ENCODE results near the gene NR6A1.

Gene NR6A1

DNA sequence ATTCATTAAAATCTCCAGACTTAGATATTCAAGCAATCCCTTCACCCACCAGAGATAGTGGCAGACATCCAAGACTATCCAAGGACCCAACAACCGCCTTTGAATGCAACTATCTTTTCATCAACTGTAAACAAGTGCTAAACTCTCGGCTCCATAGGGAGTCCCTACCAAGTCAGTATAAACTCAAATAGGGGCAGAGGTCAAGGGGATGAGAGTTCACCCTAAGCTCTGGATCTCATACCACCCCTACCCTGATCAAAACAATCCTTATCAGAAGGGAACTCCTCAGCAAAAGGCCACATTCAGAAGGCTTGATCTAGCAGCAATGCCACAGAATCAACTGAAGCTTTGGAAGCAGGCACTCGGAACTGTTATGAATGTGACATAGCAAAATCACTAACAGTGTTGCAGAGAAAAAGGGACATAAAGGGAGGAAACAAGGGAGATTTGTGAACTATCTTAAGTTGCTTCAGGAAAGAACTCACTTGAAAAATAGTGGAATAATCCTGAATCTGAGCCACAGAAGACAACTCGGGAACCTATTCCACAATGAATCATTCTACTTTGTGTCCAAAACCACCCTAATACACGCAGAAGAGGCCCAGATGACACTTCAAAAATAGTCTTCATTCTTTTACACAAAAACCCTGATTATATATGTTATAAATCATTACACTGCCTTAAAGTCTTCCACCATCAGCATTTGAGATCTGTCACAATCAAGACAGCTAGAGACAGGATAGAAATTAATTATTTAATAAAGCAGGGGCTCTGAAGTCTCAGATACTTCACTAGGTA, 49.8 kb downstream of the NR6A1 start:
- DNase-seq, result no peak

DNA sequence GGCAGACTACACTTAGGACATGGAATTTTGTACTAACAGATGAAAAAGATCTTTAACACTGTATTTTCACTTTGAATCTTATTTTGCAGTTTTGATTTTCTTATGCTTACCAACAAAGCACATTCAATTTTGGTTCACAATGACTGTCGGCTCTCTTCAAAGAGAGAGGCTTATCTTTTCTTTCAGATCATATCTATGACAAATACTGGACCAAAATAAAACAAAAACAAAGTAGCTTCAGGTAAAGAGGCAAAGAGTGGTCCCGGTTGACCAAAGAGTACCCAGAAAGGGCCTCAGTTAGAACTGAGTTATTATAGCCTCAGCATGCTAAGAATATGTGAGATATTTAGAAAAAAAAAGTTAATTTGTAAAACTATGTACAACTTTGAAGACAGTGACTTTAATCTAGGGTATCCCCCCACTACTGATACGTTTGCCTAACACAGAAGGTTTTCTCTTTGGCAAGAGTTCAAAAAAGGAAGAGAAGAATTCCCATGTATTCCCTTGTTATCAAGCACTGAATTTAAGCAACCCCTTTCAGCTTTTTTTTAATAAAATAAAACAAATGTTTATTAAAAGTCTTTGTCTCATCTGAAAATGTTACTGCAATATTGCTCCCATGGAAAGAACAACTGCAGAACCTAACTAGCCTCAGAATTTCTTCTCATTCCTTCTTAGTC, 50.5 kb downstream of the NR6A1 start:
- no peak for DNase-seq

- no peak for DNase-seq
Measured at GRCh38 chr9:124718928-124719327, 52.2 kb downstream of the NR6A1 start.

DNA sequence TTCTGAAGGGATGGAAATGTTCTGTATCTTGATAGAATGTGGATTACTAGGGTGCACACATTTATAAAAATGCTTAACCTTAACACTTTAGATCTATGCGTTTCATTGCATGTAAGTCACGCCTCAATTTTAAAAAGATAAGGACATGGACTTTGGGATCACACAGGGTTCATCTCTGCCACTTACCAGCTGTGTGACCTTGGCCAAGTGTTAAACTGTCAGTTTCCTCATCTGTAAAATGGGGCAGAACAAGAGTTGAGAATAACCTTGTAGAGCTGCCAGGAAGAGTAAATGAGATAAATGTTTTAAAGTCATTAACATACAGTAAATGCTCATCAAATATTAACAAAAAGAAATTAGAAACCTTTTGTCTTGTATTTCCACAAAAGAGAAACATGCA, 53.5 kb downstream of the NR6A1 start:
- no peak for DNase-seq

- no peak for DNase-seq
Measured at GRCh38 chr9:124716808-124717207, 54.3 kb downstream of the NR6A1 start.

- no peak for DNase-seq
Measured at GRCh38 chr9:124710766-124711165, 60.3 kb downstream of the NR6A1 start.

- no peak for DNase-seq
Measured at GRCh38 chr9:124709292-124709690, 61.8 kb downstream of the NR6A1 start.

- DNase-seq, result no peak
Measured at GRCh38 chr9:124708633-124709291, 62.3 kb downstream of the NR6A1 start.

DNA sequence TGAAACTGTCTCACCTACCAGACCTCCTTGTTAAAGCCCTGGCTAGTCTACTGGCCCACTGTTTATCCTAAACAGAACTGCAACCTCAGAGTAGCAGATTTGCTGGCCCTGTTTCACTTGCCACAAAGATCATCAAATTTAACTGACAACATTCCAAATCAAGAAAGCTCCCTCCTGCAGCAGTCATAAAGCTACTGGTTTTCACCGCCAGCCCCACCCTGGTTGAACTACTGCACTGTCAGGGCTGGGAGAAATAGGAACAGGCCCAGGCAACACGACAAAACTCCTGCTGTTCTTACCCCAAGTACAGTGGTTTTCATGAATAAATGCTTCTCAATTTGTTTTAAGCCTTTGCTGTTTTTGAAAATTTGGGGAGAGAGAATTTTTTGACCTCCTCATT, 63.0 kb downstream of the NR6A1 start:
- DNase-seq, result no peak

- no peak for DNase-seq
Measured at GRCh38 chr9:124707666-124708065, 63.4 kb downstream of the NR6A1 start.

DNA sequence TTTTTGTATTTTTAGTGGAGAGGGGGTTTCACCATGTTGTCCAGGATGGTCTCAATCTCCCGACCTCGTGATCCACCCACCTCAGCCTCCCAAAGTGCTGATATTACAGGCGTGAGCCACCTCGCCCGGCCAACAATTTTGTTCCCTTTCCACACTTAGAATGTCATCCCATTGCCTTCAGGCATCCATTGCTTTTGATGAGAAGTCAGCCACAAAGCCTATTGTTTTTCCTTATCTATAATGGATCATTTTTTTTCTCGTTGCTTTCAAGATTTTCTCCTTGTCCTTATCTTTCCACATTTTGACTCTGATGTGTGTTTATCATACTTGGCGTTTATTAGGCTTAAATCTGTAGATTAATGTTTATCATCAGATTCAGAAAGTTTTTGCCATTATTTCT, 64.4 kb downstream of the NR6A1 start:
- no peak for DNase-seq

DNA sequence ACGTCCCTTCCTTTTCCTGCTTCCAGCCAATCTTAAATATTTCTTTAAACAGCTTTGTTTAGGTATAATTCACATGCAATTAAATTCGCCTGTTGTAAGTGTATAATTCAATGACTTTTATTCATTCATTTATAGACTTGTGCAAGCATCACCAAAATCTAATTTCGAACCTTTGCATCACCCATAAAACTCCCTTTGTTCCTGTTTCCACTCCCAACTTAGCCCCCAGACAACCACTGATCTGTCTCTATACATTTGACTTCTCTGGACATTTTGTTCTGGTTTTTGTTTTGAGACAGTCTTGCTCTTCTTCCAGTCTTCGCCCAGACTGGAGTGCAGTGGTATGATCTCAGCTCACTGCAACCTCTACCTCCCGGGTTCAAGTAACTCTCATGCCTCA, 71.5 kb downstream of the NR6A1 start:
- no peak for DNase-seq

DNA sequence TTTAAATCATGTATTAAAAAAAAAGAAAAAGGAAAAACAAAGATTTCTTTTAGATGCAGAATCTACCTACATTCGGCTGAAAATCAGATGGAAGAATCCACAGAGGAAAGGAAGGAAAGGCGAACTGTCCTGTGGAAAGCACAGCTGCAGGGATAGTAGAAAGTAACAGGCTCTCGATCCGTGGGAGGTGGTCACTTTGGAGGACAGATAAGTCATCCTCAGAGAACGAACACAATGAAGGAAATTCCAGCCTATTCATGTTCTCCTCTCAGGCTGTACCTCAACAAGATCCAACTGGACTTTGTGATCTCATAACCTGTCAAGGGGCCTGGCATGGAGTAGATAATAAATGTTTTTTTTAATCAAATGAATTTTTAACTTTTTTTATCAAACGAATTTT, 72.8 kb downstream of the NR6A1 start:
- DNase-seq, result no peak

DNA sequence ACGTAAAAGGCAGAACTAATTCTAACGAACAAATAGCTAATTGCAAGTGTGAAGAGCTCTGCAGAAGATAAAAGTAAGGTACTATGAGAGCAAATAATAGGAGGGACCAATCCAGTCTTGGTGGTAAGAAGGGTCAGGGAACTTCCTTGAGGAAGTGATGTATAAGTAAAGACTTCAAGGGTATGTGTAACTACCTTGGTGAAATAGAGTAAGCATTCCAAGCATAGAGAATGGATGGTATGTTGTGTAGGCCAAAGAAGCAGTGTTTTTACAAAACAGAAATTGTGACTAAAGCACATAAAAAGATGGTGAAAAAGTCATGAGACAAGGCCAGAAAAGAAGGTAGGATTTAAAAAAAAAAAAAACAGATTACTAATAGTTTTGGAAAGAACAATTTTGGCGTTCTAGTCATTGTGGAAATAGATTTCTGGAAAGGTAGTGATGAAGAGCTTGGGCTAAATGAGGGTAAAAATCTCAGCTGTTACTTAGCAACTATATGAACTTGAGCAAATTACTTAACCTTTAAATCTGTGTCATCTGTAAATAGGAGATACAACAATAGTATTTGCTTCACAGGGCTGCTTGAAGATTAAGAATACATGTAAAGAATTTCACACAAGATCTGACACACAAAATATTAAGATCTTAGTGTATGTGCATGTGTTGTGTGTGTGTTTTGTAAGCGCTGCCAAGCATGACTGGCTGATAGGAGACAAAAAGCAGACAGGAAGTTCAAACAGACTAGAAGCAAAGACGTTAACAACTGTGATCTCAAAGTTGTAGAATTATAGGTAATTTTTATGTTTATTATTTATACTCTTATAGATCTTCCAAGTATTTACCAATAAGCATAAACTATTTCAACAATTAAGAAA, 73.5 kb downstream of the NR6A1 start:
- DNase-seq, result no peak

GRCh38 chr9:124696101-124696500, 75.0 kb downstream of the NR6A1 start:
- DNase-seq, result no peak

DNA sequence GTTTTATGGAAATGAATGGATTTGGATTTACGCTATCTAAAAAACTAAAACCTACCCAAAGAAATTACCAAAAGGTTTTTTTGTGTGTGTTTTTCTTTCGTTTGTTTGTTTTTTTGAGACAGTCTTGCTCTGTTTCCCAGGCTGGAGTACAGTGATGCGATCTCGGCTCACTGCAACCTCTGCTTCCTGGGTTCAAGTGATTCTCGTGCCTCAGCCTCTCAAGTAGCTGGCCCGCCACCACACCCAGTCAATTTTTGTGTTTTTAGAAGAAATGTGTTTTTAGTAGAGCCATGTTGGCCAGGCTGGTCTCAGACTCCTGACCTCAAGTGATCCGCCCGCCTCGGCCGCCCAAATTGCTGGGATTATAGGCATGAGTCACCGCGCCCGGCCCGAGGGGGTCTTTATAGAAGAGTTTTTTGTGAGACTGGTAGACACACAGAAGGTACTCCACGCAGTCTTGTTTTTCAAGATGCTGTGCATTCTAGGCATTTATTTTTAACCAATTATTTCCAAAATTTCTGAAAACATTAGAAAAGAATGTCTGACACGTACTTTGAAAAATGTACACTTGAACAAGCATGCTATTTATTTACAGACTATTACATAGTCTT, 75.7 kb downstream of the NR6A1 start:
- DNase-seq, result no peak

DNA sequence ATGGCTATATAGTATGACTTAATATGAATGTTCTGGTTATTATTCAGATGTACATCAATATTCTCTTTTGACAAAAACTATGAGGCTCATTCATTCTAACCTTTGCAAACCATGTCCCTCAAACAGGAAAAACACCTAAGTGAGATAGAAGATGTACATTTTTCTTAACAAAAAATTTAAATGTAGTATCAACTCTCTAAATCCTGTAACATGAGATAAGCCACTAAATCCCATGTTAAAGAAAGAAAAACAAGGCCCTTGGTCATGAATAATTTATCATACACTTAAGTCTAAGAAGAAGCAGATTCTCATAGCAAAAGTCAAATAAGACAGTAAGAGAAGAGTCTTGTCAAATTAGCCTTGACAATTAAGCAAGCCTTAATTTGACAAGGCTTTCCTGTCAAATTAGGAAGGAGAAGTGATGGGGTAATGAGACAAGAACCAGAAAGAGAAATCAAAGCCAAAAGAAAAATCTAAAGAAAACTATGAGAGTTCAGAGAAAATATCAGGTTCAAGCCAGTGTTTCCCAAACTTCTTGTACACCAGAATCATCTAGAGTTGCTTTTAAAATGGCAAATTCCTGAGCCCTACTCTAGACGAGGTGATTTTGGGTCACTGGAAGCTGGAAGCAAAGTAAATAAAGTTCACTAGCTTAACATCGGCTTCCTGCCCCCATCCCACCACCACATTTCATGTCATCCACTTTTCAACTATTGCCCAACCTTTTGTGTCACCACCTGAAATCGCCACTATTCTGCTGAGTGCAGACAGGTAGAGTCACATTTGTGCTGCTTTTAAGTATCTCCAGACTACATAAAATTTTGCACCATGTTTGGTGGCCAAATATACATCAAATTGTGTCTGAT, 76.5 kb downstream of the NR6A1 start:
- no peak for DNase-seq

GRCh38 chr9:124693403-124693802, 77.7 kb downstream of the NR6A1 start:
- no peak for DNase-seq

GRCh38 chr9:124688238-124688904, 82.7 kb downstream of the NR6A1 start:
- DNase-seq, result no peak

DNA sequence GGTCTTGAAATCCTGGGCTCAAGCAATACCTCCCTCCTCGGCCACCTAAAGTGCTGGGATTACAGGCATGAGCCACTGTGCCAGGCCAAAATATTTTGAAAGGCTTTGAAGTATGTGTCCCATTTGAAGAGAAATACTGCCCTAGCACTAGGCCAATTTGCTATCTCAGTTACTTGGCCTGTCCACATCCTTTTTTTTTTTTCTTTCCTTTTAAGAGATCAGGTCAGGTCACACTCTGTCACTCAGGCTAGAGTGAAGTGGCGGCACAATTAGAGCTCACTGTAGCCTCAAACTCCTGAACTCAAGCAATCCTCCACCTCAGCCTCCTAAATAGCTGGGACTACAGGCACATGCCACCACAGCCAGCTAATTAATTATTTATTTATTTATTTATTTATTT, 84.2 kb downstream of the NR6A1 start:
- DNase-seq, result no peak

- DNase-seq, result no peak
Measured at GRCh38 chr9:124685217-124685616, 85.9 kb downstream of the NR6A1 start.
